GM18519 (cell line): ENCODE data around the gene PPP2R2C.

ENCODE experiments used
- ATAC-seq: cut with Tn5 transposase; IDR thresholded peaks from one replicate; pipeline ENCODE4 v1.9.1; 2021; ENCODE audit warnings: mild to moderate bottlenecking, moderate library complexity; ENCODE audit not compliant: unreplicated experiment, low FRiP score

Gene PPP2R2C

DNA sequence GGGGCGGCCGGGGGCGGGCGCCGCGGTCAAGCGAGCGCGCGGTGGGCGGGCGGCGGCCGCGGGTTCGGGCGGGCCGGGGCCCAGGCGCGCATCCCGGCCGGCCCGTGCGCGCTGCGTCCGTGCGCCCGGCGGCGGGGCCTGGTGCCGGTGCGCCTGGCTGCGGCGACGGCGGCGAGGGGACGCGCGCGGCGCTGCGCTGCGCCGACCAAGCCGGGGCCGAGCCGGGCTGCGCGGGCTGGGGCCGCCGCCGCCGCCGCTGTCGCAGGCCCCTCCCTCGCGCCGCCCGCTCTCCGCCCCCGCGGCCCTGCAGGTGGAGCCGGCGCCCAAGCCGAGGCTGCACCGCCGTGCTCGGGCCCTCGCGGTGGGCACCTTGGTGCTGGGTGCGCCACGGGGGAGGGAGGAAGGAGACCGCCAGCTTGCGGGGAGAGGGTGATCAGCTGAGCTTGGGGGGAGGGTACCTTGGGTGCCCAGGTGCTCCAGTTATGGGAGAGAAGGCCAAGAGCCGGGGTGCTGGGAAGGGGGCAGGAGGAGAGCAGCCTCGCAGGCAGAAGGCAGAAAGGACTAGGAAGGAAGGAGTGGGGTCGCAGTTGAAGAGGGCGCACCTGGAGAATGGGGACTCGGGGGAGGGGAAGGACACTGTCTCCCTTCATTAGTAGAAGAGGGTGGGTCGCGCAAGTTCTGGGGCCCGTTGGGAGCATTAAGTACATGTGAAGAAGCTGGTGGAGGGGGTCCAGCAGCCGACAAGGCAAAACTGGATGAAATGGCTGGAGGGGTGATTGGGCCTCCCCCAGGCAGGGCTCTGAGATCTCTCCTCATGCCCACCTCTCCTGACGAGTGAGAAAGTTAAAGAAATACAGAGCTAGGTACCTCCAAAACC is at the start of gene PPP2R2C:
PPP2R2C (minus strand) TSS at position 228 of the 877 bp plus-strand sequence. CDS start 385 bp downstream, outside the sequence.
- ATAC-seq = no peak

GRCh38 chr4:6520978-6521377 is 48.6 kb upstream of the PPP2R2C start:
- no peak for ATAC-seq

GRCh38 chr4:6520051-6520636 is 47.7 kb upstream of the PPP2R2C start:
- ATAC-seq = no peak

- no peak for ATAC-seq
Observed at GRCh38 chr4:6517171-6517570, 44.8 kb upstream of the PPP2R2C start.

- no peak for ATAC-seq
Observed at GRCh38 chr4:6516762-6517161, 44.3 kb upstream of the PPP2R2C start.

DNA sequence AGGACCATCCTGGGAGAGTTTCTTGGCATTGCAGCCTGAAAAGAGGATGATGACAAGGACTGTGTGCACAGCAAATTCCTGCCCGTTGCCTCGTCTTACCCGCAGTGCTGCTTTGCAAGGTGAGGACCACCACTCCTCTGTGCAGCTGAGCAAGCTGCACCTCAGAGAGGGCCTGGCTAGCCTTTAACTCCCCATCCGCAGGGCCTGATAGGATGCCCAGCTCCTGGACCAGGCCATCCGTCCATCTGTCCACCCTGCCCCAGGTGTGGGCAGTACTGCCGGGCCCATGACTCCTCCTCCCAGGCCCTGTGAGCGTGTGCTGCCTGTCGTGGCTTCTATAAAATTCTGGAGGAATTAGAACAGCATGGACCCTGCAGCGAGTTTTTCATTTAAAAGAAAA is 43.9 kb upstream of the PPP2R2C start:
- no peak for ATAC-seq

GRCh38 chr4:6513678-6514077 is 41.3 kb upstream of the PPP2R2C start:
- no peak for ATAC-seq

DNA sequence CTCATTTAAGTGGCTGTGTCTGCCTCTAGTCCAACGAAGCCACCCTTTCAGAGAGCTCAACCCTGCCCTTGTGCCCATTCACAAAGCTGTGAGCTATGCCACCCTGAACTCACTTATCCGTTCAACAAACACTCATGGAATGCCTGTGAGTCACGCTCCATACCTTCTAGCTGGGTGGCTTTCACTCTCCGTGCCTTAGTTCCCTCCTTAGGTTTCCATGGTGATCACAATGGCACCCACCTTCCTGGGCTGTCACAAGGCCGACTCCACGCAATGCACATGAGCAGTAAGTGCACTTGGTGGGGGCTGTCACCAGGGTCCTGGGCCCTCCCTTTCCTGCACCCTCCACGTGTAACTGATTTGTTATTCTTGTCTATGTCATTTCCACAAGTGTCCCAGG is 37.2 kb upstream of the PPP2R2C start:
- no peak for ATAC-seq

- no peak for ATAC-seq
Observed at GRCh38 chr4:6507345-6507744, 34.9 kb upstream of the PPP2R2C start.

DNA sequence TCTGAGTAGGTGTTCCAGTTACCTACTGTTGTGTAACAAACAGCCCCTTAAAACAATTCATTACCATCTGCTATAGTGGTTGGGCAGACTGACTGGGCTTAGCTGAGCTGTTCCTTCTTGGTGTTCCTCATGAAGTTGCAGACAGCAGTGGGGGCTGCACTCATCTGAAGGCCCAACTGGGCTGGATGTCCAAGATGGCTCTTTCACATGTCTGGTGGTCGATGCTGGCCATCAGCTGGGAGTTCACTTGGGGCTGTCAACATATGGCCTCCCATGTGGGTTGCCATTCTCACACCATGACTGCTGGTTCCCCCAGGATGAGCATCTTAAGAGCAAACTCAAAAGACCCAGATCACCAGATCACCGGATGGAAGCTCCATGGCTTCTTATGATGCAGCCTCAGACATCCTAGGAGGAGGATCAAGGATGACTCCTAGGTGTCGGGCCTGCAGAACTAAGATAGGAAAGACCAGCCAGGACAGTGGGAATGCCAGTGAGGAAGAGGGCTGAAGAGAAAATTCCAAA is 34.3 kb upstream of the PPP2R2C start:
- ATAC-seq = no peak

- ATAC-seq = no peak
Observed at GRCh38 chr4:6504900-6505496, 32.6 kb upstream of the PPP2R2C start.

DNA sequence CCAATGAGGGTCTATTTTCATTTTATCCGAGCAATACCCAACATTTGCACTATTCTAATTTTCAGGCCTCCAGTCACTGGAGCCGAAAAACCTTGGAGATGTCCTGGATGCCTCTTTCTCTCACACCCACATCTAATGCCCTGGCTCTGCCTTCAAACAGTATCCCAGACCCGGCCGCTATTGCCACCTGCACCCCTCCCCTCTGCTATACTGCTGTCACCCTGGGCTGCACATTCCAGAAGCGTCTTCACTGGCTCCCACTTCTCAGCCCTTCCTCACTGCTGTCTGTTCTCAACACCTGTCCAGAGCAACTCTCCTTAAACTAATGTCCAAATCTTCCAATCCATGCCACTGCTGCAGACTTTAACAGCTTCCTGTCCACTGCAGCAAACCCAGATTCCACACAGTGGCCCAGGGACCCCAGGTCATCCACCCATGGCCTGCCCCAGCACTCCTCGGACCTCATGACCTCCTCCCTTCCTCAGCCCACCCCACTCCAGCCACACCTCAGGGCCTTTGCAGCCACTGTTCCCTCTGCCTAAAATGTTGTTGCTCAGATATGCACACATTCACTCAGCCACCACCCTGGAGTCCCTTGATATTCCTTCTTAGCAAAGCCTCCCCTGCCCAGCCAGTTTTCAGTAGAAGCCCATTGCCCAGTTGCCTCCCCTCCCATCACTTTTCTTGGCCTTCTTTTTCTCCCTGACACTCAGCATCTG is 30.5 kb upstream of the PPP2R2C start:
- ATAC-seq = no peak

DNA sequence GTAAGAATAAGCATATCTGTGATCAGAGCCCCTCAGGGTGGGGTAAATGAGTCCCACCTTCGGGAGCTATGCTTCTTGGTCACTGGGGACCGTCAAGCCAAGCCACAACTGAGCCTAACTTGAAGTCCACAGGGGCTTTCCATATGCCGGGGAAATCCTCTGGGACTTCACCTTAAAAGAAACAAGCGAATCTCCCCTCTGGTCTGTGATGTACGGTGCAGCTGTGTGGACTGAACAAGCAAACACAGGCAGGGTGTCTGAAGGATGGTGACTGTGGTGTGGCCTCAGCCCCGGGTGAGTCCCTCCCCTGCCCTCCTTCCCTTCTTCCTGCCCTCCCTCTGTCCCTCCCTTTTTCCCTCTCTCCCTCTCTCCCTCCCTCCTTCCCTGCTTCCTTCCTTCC is 29.7 kb upstream of the PPP2R2C start:
- ATAC-seq = no peak

DNA sequence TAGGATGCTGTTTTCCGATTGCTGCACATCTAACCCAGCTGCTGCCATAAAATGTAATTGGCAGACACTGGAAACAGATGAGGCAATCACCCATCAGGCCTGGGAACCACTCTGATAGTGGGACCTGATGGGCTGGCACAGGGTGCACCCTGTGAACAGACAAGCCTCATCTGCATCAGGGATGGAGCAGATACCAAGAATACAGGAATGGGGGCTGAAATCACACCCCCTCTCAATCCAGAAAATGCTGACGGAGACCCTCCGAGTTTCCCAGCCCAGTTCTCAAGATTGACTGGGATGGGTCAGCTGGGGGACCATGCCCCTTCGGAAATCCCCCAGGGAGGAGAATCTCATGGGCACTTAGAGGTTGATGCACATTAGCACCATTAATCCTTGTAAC is 28.8 kb upstream of the PPP2R2C start:
- no peak for ATAC-seq

DNA sequence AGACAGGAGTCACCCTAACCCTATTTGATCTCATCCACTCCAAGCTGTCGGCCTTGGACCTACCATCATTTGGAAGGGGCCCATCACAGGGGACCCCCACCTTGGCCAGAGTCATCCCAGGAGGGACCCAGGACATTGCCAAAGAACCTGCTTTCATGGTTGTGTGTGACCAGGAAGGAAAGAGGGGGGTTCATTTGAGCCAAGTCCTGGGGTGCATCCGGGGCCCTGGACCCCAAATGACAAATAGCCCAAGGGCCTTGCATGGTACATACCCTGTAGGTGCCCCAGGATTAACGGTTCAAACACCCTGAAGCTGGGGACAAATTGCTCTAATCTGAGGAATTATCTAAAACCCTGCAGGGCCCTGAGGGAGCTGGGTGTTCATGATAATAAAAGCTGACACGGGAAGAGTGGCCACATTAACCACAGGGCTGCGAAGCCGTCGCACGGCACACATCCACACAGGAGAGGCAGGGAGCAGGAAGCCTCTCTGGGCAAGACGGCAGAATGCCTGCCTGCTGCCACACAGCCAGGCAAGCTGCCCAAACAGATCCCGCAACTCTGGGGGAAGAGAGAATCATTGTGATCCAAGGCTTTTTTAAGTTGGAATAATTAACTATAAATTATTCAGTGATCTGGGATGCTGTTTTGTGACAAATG is 28.2 kb upstream of the PPP2R2C start:
- no peak for ATAC-seq

- no peak for ATAC-seq
Observed at GRCh38 chr4:6499238-6499600, 26.8 kb upstream of the PPP2R2C start.

DNA sequence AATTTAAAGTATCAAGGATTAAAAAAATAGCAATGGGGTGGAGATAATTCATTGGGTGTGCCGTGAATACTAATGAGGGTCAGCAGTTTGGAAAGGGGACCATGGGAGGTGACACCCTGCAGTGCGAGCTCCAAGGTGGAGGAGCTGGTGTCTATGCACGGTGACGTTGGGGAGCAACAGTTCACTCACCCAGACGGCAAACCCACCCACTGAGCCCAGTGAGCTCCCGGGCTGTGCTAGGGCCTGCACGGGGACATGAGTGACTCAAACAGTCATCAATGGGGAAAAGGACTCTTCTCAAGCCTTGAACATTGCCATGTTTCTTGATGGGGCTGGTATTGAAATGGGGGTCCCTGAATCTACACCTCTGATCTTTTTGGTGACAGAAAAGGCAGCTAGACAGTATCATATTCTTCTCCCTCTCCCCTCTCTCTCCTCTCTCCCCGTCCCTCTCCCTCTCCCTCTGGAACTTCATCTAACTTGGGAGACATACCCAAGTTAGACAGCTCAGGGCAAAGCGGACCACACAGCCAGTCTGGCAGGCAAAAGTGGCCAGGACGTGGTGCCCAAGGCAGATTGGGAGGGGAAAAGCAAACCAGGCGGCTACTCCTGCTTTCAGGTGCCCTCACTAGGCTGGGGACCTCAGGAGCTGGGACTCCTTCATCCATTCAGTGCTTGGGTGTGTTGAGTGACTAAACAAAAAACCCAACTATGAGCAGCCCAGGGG is 26.3 kb upstream of the PPP2R2C start:
- ATAC-seq = no peak

- no peak for ATAC-seq
Observed at GRCh38 chr4:6497796-6498195, 25.4 kb upstream of the PPP2R2C start.

DNA sequence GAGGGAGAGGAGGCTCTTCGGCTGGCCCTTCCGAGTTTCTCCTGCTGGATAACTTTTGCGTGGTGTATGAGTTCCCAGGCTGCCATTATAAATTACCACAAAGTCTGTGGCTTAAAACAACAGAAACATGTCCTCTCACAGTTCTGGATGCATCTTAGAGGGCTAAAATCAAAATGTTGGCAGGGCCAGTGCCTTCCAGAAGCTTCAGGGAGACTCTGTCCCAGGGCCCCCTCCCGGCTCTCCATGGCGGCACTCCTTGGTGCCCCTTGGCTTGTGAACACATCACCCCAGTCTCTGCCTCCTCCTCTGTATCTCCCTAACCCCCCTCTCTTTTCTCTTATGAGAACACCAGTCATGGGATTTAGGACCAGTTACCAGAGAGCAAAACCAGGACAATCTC is 23.3 kb upstream of the PPP2R2C start:
- ATAC-seq = no peak

DNA sequence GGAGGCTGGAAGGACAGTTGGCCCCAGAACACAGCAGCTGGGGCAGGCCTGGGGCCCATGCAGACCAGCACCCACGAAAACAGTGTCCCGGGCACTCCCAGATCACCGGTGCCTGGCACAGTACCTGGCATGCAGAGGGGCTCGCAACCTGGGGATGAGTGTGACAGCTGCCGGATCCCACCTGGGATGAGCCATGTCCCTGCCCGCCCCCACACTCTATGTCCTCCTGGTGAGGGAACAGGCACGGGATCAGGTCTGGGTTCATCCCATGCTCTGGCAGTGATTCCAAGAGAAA is 22.8 kb upstream of the PPP2R2C start:
- ATAC-seq = no peak
